Neural progenitor cell (in vitro differentiated cells): ENCODE data around the gene ERVK3-1.

Source experiments
- CTCF ChIP-seq: fragments of 200-600 bp; sonication (generic); IDR thresholded peaks from 2 replicates; pipeline ENCODE4 v1.5.1; 2017; ENCODE audit warnings: antibody characterized with exemption, mild to moderate bottlenecking
- EZH2 ChIP-seq: fragments of 200-600 bp; sonication (generic); IDR thresholded peaks from 2 replicates; pipeline ENCODE4 v1.6.1; 2017; ENCODE audit warnings: antibody characterized with exemption, mild to moderate bottlenecking, moderate library complexity
- EZH2phosphoT487 ChIP-seq: fragments of 200-600 bp; sonication (generic); IDR thresholded peaks from 2 replicates; pipeline ENCODE4 v1.6.1; 2017; ENCODE audit warnings: antibody characterized with exemption

GRCh38 chr19:58354478-58355030 lies 49.4 kb downstream of the ERVK3-1 start:
- TF ChIP-seq CTCF (no peak), EZH2phosphoT487 (no peak), EZH2 (no peak)
